ENCODE results near the gene GAS6.

- TF ChIP-seq CTCF (IDR thresholded peaks at IDR 0.05) (no peak), POLR2A (IDR thresholded peaks at IDR 0.05) (no peak)
Measured at GRCh38 chr13:113906571-113906970, 42.7 kb upstream of the GAS6 start.

All from adrenal gland (tissue), 5 donors.